ENCODE data around the gene CAPN10. TPM values are rescaled to one million over a fixed set of nuclear protein-coding genes. Genes with fewer than 3 reads are reported as not detected.

The CAPN10 gene
- total and polyA plus RNA-seq, 2 donors from 2014 or later = 26.3 to 50.9 TPM

- H3K9me3 ChIP-seq (ENCODE audit: control insufficient read depth in 2 of 3, insufficient read depth in 1 of 3, low read length in 3 of 3) = no peaks in the 10 kb centered on the region
- no peak overlapping the region for H3K27ac ChIP-seq (ENCODE audit: low read depth in 2 of 2, low read length in 2 of 2)
- intact Hi-C loops (cut with DNase I) = no loop called here
- no peaks in the 10 kb centered on the region for H3K4me1 ChIP-seq (ENCODE audit: control insufficient read depth in 2 of 3, insufficient read depth in 2 of 3, low read depth in 1 of 3, low read length in 3 of 3)
- FAIRE-seq (no peak), DNase-seq (no peak)
- no peak overlapping the region for H3K4me3 ChIP-seq (ENCODE audit: low read length in 3 of 3)
- no peak for TF ChIP-seq CTCF (IDR thresholded peaks at IDR 0.05; ENCODE audit: borderline replicate concordance, extremely low read depth, insufficient read depth)
- H3K9ac ChIP-seq (ENCODE audit: low read length in 3 of 3) = no peak overlapping the region
- no peaks in the 10 kb centered on the region for H3K27me3 ChIP-seq (ENCODE audit: control insufficient read depth, insufficient read depth, low read length)
- no peaks in the 10 kb centered on the region for H3K36me3 ChIP-seq (ENCODE audit: control insufficient read depth in 2 of 3, insufficient read depth in 3 of 3, low read length in 3 of 3)
These were observed 61.1 kb downstream of the CAPN10 start for GRCh38 chr2:240647503-240648154.

GRCh38 chr2:240648155-240648649 lies 61.7 kb downstream of the CAPN10 start:
- intact Hi-C loops (cut with DNase I) = no loop called here
- Histone ChIP-seq H3K4me1 (ENCODE audit: control insufficient read depth in 2 of 3, insufficient read depth in 2 of 3, low read depth in 1 of 3, low read length in 3 of 3) (no peaks in the 10 kb centered on the region), H3K4me3 (ENCODE audit: low read length in 3 of 3) (no peak overlapping the region), H3K9ac (ENCODE audit: low read length in 3 of 3) (no peak overlapping the region), H3K36me3 (ENCODE audit: control insufficient read depth in 2 of 3, insufficient read depth in 3 of 3, low read length in 3 of 3) (no peaks in the 10 kb centered on the region), H3K27me3 (ENCODE audit: control insufficient read depth, insufficient read depth, low read length) (no peaks in the 10 kb centered on the region), H3K9me3 (ENCODE audit: control insufficient read depth in 2 of 3, insufficient read depth in 1 of 3, low read length in 3 of 3) (no peaks in the 10 kb centered on the region), H3K27ac (ENCODE audit: low read depth in 2 of 2, low read length in 2 of 2) (no peak overlapping the region)
- no peak for FAIRE-seq
- no peak for TF ChIP-seq CTCF (IDR thresholded peaks at IDR 0.05; ENCODE audit: borderline replicate concordance, extremely low read depth, insufficient read depth)
- DNase-seq = no peak

Other genes with a start within 250 kb of the CAPN10 start
- 124 TPM for gene GPC1, start 151.1 kb upstream of the CAPN10 start, total RNA-seq
- 18.4 TPM for gene GPC1, start 151.1 kb upstream of the CAPN10 start, polyA plus RNA-seq (ENCODE audit: insufficient read depth, low read depth, low replicate concordance)
- gene ANKMY1, start 28.7 kb upstream of the CAPN10 start, total RNA-seq = 22.1 TPM
- 3.0 TPM for gene ANKMY1, start 28.7 kb upstream of the CAPN10 start, polyA plus RNA-seq (ENCODE audit: insufficient read depth, low read depth, low replicate concordance)
- 7.0 TPM for gene DUSP28, start 26.4 kb upstream of the CAPN10 start, total RNA-seq
- gene DUSP28, start 26.4 kb upstream of the CAPN10 start, polyA plus RNA-seq (ENCODE audit: insufficient read depth, low read depth, low replicate concordance) = 5.9 TPM
- gene RNPEPL1, start 18.2 kb upstream of the CAPN10 start, total RNA-seq = 77.4 TPM
- gene RNPEPL1, start 18.2 kb upstream of the CAPN10 start, polyA plus RNA-seq (ENCODE audit: insufficient read depth, low read depth, low replicate concordance) = 65.4 TPM
- gene GPR35, start 38.7 kb downstream of the CAPN10 start, total RNA-seq = 6.7 TPM
- gene GPR35, start 38.7 kb downstream of the CAPN10 start, polyA plus RNA-seq (ENCODE audit: insufficient read depth, low read depth, low replicate concordance) = 1.7 TPM
- not detected for gene AQP12B, start 96.2 kb downstream of the CAPN10 start, total RNA-seq
- not detected for gene AQP12B, start 96.2 kb downstream of the CAPN10 start, polyA plus RNA-seq (ENCODE audit: insufficient read depth, low read depth, low replicate concordance)
- not detected for gene AQP12A, start 105.1 kb downstream of the CAPN10 start, total RNA-seq
- not detected for gene AQP12A, start 105.1 kb downstream of the CAPN10 start, polyA plus RNA-seq (ENCODE audit: insufficient read depth, low read depth, low replicate concordance)
- 0.54 TPM for gene KIF1A, start 233.5 kb downstream of the CAPN10 start, total RNA-seq
- 0.58 TPM for gene KIF1A, start 233.5 kb downstream of the CAPN10 start, polyA plus RNA-seq (ENCODE audit: insufficient read depth, low read depth, low replicate concordance)